ENCODE data around the gene SEL1L.
"Not testable (repeated sequence)": the region's sequence is repeated elsewhere in the genome, so short reads cannot be mapped to it uniquely, and the experiment has no call there.

The SEL1L gene

DNA sequence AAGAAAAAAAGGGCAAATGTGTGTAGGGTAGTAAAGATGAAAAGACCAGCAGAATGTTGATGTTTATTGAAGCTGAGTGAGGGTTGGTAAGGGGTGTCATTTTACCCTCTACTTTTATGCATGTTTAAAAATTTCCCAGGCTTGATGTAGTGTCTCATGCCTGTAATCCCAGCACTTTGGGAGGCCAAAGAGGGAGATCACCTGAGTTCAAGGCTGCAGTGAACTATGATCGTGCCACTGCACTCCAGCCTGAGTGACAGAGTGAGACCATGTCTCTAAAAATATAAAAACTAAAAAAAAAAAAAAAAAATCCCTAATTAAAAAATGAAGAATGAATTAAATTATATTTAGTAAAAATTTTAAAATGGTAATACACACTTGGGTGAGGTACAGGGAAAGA, 8.5 kb downstream of the SEL1L start:
- DNase-seq (ENCODE audit: low read depth in 2 of 2): no peak

DNA sequence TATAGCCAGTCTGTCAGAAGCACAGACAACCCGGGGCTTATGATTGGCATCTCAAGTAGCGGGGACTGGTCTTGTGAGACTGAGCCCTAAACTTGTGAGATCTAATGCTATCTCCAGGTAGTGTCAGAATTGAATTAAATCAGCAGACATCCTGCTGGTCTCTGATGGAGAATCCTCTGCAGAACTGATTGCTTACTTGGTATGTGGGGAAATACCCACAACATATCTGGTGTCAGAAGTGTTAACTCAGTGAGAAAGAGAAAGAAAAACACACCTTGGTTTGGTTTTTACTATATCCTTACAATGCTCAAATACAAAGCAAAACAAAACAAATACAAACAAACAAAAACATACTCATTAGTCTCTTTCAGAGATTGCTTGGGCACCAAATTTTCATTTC, 10.0 kb downstream of the SEL1L start:
- no peak for DNase-seq (ENCODE audit: low read depth in 2 of 2)

DNA sequence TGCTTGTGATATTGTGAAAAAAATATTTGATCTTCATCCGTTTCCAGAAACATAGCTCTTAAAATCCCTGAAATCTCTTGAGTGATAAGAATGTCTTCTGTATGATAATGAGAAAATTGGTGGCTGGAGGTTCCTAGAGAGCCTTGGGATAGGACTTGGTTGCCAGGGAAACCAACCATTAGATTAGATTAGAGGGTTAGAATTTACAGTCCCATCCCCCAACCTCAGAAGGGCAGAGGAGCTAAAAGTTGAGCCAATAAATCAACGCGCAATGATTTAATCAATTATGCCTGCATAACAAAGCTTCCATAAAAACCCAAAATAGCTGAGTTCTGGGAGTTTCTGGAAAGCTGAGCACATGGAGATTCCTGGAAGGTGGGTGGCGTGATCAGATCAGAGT, 10.6 kb downstream of the SEL1L start:
- no peak for DNase-seq (ENCODE audit: low read depth in 2 of 2)

DNA sequence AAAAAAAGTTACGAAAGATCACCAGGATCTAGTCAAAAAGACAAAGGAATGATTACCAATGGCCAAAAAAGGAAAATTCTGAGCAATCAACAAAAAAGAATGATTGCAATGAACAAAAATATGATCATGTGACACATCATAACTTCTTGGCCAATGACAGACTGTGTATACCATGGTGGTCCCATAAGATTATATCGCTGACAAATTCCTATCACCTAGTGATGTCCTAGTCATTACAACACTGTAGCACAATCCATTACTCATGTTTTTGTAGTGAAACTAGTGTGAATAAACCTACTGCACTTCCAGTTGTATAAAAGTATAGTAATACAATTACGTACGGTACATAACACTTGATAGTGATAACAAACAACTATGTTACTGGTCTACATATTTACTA, 12.3 kb downstream of the SEL1L start:
- no peak for DNase-seq (ENCODE audit: low read depth in 2 of 2)

DNA sequence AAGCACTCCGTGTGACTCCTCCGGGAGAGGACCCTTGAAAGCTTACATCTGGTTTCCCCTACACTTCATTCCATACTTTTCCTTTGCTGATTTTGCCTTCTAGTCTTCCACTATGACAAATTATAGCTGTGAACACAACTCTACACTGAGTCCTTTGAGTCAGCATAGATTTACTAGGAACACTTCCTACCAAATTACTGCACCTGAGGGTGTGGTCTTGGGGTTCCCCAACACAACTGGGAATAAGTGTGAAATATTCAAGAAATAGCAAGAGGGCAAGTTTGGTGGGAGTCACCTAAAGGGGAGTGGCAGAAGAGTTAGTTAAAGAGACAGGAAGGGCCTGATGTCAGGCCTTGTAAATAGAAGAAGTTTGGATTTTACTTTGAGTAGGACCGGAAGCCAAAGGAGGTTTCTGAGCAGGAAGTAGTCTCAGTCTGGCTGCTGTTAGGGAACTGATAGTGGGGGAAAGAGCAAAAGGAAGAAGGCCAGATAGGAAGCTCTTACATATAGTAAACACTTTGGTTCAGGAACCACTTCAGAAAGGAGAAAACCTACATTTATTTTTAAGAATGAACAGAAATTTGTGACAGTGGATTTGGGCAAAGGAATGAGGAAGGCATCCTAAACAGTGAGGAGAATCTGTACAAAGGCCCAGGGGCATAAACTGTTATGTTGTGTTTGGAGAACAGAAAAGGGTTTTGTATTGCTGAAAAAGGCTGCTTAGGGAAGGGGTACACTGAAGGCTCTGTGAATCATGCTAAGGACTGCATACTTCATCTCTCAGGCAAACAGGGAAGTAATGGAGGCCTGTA, 14.2 kb downstream of the SEL1L start:
- DNase-seq (ENCODE audit: low read depth in 2 of 2): no peak

DNA sequence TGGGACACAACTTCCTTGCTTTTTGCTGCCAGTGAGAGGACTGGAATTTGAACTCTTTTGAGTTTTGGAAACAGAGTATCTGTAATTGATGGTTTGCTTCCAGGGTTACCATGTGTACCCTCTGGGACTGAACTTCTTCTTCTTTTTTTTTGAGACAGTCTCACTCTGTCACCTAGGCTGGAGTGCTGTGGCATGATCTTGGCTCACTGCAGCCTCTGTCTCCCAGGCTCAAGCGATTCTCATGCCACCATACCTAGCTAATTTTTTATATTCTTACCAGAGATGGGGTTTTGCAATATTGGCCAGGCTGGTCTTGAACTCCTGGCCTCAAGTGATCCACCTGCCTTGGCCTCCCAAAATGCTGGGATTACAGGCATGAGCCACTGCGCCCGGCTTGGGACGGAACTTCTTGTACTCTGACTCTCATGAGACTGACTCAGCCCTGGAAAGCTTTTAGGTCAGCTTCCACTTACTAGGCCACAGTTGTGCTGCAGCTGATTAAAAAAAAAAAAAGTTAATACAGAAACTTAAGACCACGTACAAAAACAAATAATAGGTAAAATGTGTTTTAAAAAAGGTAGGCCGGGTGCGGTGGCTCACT, 15.8 kb downstream of the SEL1L start:
- no peak for DNase-seq (ENCODE audit: low read depth in 2 of 2)

DNA sequence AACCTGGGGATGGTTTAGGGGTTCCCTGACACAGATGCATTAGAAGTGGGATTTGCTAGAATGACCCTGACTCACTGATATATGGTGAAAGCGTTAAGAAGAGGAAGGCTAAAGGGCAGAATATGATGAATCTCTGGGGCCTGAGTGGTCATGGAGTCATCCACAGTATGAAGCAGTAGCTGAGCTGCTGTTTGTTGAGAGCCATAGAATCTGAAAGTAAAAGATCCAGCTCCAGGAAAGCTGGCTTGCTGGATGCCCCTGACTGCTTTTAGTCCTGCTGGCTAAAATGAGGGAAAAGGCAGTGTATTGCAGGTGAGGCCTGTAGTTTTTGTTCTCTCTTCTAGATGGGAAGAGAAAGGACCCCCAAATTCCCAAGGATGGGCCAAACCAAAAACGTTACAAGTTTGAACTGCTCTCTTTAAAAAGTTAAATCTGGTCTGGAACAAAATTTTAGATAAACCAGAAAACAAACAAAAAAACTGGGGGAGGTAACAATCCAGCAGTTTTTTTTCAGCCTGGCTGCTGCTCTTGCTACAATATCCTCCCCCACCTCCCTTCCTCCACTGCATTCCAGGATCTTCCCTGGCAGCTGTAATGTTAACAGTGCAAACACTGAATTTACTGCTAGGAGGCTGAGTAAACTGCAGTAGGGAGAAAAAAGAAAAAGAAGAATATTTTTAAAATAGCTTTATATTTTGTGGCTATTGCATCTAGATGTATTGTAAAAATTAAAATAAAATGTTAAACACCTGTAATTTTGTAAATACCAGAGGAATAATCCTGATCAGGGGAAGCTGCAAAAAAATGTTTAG, 16.5 kb downstream of the SEL1L start:
- DNase-seq (ENCODE audit: low read depth in 2 of 2): no peak

DNA sequence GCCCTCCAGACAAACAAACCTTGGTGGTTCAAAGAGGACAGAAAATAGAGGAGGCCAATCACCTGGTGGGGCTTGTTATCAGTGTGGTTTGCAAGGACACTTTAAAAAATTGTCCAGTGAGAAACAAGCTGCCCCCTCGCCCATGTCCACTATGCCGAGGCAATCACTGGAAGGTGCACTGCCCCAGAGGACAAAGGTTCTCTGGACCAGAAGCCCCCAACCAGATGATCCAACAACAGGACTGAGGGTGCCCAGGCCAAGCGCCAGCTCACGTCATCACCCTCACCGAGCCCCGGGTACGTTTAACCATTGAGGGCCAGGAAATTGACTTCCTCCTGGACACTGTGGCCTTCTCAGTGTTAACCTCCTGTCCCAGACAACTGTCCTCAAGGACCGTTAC, 17.7 kb downstream of the SEL1L start:
- DNase-seq (ENCODE audit: low read depth in 2 of 2): not testable (repeated sequence)

DNA sequence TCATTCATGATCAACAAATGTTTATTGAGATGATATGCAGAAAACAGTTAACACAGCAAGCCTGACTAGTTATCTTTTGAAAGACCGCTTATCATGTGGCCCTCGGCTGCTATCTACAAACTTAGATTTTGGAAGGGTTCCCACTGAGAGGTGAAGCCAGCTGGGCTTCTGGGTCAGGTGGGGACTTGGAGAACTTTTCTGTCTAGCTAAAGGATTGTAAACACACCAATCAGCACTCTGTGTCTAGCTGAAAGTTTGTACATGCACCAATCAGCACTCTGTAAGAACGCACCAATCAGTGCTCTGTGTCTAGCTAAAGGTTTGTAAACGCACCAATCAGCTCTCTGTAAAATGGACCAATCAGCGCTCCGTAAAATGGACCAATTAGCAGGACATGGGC, 20.8 kb downstream of the SEL1L start:
- not testable (repeated sequence) for DNase-seq (ENCODE audit: low read depth in 2 of 2)

DNA sequence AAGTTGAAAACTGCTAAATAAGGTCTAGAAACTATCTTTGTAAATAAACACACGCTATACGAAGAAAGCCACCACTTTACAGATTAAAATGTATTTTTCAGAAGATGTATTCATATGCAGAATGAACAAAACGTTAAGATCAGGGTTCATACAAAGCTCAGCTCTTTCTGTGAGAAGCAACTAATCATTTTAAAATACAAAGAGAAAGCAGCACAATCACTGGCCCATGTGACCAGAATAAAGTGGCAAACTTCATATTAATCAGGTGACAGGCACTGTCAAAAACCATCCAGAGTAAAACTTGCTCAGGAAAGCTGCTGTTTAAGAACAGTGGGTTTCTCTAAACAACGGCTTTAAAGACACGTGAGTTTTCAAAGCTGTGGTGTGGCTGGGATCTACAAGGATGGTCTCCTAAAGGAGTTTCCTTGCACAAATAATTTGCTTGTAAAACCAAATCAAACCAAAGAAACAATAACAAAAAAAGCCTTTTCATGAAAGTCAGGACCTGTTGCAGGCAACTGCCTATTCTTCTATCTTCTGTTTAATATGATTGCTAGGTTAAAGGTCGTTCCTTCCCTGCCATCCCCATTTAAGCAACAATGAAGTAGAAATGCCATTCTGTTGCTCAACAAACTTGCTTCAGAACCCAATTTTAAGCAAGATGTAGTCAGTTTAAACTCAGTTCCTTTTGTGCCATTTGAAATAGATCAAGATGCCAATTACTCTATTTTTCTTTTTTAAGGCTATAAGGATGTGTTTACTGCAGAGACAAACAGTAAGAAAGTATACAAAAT, 22.3 kb downstream of the SEL1L start:
- no peak for DNase-seq (ENCODE audit: low read depth in 2 of 2)

DNA sequence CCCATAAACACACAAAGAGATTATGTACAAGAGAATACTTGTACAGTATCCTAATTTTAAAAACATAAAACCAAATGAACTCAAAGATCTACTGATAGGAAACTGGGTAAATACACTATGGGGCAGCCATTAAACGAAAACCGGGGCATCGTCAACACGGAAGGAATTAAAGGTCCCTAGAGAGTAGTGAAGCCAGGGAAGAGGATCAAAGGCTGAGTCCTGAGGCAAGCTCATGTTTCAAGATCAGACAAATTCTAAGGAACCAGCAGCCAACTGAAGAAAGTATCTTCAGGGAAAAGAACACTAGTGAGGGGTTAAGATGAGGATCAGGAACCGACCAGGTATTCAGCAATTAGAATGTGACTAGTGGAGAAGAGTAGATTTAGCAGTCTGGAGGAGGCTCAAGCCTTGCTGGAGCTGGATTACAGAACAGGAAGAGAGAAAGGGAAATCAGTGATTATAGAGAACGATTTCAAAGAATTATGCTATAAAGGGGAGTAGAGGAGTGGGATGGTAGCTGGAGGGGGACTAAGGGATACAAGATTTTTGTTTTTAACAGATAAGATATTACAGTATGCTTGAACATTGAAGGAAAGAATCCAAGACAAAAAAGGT, 23.7 kb downstream of the SEL1L start:
- no peak for DNase-seq (ENCODE audit: low read depth in 2 of 2)

DNA sequence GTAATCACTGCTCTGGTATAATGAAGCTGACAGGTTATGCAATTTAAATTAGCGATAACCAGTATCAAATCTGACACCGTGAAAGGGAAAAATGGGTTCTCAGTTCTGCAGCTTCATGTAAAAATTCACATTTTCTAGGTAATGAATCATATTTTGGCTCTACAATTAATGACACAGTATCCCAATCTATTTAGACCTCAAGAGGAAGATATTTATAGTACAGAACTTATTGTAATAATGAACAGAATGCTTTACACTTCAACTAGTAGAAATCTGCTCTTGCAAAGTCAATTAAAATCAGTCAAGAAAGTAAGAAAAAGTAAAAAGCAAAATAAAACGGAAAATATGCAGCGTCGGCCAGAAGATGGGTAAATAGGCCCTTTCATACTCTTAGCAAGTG, 24.3 kb downstream of the SEL1L start:
- no peak for DNase-seq (ENCODE audit: low read depth in 2 of 2)

DNA sequence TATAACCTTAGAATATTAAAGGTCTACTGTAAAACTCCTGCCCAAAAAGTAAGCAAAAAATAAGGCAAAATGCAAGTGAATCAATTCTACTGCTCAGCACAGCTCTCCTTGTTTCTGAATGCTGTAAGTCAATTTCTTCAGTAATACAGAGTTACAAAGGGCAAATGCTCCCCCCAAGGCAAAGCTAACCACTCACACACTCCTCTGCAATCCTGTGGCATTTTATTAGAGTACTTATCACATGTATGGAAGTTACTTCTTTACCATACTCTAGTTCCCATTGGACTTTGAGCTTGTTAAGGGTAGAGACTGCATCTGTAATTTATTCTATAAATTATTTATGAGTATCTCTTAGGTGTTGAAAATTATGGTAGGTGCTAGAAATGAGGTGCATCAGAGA, 27.2 kb downstream of the SEL1L start:
- no peak for DNase-seq (ENCODE audit: low read depth in 2 of 2)

DNA sequence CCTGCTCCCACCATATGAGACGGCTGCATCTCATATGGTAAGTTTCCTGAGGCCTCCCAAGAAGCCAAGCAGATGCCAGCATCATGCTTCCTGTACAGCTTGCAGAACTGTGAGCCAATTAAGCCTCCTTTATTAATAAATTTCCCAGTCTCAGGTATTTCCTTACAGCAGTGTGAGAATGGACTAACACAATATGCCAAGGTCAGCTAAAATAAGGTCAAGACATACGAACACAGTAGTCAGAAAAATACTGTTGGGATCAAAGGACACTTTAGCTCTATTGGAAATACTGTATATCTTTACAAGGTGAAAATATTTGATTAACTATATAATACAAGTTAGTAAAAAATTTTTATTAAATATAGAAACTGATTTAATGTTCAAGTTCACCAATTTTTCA, 28.8 kb downstream of the SEL1L start:
- DNase-seq (ENCODE audit: low read depth in 2 of 2): no peak

DNA sequence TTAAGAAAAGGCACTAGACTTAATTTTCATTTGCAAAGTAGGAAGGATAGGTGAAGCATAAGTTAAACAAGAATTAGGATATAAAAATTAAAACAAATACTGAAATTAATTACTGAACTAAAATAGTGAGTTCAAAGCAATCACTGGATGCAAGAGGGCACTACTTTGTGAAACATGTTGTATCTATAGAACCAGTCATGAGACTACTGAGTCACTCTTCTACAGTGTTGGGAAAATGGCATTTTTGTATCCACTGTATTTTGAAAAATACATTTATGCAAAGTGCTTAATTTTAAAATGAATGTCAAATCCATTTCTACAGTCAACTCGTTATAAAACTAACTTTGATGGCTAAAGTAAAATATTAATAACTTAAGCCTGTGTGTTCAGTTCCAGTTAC, 47.9 kb downstream of the SEL1L start:
- no peak for DNase-seq (ENCODE audit: low read depth in 2 of 2)

DNA sequence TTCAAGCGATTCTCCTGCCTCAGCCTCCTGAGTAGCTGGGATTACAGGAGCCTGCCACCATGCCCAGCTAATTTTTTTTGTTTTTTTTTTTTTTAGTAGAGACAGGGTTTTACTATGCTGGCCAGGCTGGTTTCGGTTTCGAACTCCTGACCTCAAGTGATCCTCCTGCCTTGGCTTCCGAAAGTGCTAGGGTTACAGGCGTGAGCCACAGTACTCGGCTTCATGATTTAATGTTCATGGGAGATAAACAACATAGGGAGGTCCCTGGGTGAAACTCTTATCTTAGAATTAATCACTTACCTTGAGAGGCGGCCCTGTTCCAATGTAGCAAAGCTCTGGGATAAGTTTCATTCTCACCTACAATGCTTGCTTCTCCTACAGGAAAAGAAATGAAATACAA, 48.3 kb downstream of the SEL1L start:
- DNase-seq (ENCODE audit: low read depth in 2 of 2): no peak

DNA sequence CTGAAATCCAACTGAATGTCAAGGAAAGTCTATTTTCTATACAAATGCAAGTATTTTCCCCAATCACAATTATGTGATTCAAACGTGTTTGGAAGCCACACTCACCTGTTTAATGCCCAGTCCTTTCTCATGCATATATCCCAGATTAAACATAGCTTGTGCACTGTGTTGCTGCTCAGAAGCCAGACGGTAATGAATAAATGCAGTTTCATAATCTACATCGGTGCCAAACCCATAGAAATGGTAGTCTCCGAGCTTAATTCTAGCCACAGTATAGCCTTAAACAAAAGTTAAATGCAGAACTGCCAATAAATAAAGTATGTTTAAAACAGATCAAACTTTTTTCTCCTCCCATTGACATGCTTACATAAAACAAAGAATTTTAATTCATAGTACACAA, 49.5 kb downstream of the SEL1L start:
- DNase-seq (ENCODE audit: low read depth in 2 of 2): no peak

DNA sequence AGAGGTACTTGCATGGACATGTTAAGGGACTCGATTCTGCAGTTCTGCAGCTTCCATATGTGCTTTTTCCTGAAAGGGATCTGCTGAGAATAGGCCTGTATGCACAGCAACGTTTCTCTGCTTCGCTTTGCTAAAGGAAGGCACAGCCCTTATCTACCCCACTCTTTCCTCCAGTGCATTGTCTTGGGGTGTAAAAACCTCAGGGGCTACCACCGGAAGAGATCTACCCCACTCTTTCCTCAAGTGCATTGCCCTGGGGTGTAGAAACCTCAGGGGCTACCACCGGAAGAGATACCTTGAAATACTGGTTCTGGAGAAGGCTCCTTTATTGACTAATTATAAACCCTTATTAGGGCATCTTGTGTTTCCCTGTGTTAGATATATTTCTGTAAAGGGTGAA, 52.9 kb downstream of the SEL1L start:
- no peak for DNase-seq (ENCODE audit: low read depth in 2 of 2)

DNA sequence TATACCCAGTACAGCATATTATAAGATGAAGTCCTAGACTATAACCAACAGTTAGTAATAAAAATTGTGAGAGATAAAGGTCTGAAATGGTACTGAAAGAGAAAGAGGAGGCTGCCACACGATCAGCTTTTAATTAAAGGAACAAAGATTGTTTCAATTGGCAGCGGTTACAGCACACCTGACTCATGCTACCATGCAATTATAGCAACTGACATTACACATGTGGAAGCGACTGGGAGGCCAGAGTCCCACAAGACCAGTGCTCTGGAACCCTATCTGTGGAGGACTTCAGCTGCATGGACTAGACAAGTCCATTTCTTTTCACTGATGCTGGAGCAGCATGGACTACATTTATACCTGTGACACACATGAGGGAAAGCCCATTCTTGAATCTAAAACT, 55.2 kb downstream of the SEL1L start:
- DNase-seq (ENCODE audit: low read depth in 2 of 2): no peak

DNA sequence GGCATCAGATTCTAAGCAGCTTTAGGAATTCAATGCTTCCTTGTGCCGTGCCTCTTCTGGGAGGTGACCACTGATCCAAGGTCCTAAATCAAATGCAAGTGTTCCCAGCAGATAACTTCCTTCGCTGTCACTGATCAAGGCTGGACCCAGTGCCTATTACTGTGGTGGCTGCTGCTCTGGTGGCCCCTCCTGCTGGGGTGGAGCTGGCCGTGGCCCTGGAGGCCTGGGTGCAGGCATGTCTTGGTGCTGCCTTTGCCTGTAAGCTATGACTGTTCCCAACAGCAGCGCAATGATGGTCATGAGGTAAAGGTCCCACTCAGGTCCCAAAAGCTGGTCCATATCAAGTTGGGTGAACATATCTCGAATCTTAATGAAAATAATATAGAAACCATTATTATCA, 56.8 kb downstream of the SEL1L start:
- DNase-seq (ENCODE audit: low read depth in 2 of 2): no peak

DNA sequence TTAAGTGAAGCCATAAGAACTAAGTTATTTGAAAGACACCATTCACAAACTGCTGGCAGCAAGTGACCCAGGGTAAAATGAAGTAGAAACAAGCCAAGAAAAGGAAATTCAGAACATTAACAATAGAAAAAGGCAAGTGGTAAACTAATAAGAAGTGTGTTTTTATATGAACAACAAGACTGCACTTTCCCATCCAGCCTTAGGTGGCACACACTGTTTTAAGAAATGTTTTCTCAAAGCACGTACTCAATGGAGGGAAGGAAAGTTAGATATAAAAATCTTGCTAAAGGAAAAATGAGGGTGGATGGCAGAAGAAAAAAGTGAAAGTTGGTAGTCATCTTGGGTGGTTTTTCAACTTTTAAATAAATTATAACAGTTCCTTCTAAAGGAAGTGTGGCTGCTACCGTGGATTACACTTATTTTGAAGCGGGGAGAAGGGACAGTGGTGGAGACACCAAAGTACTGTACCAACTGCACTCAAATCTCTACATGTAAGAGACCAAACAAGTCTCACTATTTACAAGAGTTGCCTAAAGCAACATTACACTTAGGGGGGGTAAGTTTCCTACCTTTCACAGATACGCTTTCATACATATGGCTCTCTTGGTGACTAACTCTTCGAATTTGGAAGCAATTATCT, 58.8 kb downstream of the SEL1L start:
- DNase-seq (ENCODE audit: low read depth in 2 of 2): no peak
